HG02981 (cell line): Measurements from ENCODE around the gene SNRPA1.
"Not testable (repeated sequence)": the region's sequence is repeated elsewhere in the genome, so short reads cannot be mapped to it uniquely, and the experiment has no call there.

Source experiments
- ATAC-seq: cut with Tn5 transposase; IDR thresholded peaks from one replicate; pipeline ENCODE4 v1.9.1; 2021; ENCODE audit warnings: mild to moderate bottlenecking, moderate library complexity; ENCODE audit not compliant: unreplicated experiment

The SNRPA1 gene

DNA sequence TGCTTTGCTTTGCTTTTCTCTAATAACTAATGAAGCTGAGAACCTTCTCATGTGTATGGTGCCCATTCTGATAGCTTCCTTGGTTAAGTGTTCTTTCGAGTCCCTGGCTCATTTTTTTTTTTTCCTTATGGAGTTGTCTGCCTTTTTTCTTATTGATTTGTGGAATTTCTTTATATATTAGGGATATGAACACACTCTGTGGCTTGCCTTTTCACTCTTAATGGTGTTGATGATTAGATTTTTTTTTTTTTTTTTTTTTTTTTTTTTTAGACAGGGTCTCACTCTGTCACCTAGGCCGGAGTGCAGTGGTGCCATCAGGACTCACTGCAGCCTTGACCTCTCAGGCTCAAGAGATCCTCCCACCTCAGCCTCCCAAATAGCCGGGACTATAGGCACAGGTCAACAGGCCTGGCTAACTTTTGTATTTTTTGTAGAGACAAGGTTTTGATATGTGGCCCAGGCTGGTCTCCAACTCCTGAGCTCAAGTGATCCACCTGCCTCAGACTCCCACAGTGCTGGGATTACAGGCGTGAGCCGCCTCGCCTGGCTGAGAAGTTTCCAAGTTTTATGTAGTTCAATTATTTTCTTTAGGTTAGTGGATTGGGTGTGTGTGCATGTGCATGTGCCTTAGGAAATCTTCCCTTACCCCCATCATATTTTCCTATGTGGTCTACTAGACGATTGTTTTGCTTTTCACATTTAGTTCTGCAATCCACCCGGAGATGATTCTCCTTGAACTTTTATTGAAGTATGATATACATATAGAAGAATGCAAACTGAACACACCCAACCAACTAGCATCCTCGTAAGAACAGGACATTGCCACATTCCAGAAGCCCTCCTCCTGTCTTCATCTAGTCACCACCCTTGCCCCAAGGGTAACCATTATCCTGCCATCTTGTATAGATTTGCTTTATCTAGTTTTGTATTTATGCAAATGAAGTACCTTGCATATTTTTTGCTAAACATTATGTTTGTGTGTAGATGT, 1.7 kb upstream of the SNRPA1 start:
- ATAC-seq = no peak

GRCh38 chr15:101295607-101296161, 636 bp upstream of the SNRPA1 start:
- no peak for ATAC-seq

- no peak for ATAC-seq
Observed at GRCh38 chr15:101293122-101293521, 1.9 kb downstream of the SNRPA1 start.

- ATAC-seq = no peak
Observed at GRCh38 chr15:101288905-101289513, 6.0 kb downstream of the SNRPA1 start.

DNA sequence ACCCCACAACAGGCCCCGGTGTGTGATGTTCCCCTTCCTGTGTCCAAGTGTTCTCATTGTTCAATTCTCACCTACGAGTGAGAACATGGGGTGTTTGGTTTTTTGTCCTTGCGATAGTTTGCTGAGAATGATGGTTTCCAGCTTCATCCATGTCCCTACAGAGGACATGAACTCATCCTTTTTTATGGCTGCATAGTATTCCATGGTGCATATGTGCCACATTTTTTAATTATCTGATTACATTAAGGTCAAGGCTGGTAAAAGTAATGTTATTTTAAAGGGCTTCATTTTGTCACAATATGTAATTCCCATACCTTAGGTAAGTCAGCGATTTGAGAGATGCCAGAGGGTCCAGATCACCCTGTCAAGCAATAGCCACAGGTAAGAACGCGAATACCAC, 7.7 kb downstream of the SNRPA1 start:
- not testable (repeated sequence) for ATAC-seq

DNA sequence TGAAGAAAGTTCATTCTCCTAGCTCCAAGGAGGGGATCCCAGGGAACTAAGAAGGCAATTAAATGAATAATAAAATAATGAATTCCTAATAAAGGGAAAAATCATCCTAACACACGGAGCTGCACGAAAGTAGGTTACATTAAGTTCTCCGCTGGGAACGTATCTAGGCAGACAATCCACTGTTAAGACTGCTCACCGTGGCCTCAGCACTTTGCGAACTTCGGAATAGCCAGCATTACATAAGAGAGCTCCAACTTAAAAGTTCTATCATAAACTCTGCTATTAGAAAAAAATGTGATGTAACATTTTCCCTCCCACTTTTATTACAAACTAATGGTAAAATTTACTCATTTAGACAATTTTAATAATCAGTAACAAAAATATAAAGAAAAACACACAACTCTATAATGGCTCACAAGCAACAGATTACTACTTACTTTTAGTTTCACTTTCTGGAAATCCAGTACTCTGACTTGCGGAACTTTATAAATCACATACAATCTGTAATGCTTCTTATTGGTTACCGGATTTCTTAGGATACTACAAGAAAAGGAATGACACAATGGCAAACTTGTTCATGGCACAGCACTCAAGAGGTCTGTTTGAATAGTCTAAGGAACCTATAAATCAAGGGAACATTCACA, 8.5 kb downstream of the SNRPA1 start:
- no peak for ATAC-seq

- ATAC-seq = no peak
Observed at GRCh38 chr15:101283931-101284330, 11.1 kb downstream of the SNRPA1 start.

DNA sequence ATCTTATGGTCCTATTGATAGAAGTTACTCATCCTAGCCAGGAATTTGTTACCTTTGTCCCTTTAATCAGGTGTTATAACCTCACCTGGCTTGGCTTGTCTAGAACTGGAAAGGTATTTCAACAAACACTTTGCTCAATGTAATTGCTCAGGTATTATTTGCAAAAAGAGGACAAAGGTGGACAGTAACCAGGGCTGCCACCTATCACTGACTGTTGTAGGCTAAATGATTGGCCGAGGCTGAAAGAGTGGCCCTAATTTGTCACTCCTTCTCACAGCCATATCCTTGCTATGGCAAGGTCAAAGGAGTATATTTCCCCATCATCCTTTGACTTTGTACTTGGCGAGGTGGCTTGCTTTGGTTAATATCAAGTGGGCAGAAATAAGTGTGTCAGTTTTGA, 15.0 kb downstream of the SNRPA1 start:
- no peak for ATAC-seq

DNA sequence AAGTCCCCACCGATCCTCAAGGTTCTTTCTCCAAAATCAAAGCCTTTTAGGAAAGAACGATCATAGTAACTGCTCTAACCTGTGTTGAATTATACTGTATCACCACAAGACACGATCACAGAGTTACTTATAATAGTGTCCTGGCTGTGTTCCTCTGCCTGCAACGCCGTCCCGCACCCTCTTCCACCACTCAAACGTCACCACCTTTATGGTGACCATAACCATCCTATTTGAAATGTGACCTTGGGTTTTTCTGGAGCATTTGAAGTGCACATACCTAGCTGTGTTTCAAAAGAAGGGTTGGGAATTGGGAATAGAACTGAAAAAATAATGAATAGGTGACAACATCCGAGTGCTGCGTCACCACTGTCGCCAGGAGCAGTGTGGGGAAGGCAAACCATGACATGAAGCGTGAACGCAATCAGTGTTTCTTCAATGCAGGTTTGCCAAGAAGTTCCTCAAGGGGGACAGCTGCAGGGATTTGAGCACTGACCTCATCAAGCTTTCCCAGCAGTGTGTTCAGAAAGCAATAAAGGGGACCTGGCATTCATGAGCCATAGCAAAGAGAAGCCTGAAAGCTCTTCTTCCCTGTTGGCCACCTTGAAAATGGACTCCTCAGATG, 17.0 kb downstream of the SNRPA1 start:
- no peak for ATAC-seq

- ATAC-seq = peak; percentile 92
Observed at GRCh38 chr15:101277038-101277822, 17.8 kb downstream of the SNRPA1 start, which contains the start of gene SELENOS. TSS of gene SELENOS (minus strand) at chr15:101277485. CDS start at chr15:101277417, 68 bp downstream.

- peak; percentile 38 for ATAC-seq
Observed at GRCh38 chr15:101276501-101277037, 18.5 kb downstream of the SNRPA1 start.

DNA sequence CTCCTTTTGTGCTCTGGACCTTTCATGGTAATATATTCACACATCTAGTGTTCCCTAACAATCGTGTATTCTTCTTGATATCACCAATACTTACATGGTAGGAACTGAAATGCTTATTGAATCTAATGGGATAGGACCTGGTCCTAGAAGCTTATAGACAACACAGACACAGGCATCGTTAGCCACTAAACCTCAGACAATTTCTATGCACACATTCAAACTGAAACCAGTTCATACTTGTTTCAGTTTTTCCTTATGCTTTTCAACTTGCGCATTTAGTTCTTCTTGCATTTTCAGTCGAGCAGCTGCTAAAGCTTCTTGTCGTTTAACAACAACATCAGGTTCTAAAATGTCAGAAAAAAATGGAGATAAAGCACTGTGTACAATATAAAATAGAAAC, 20.0 kb downstream of the SNRPA1 start:
- peak; percentile 21 for ATAC-seq

DNA sequence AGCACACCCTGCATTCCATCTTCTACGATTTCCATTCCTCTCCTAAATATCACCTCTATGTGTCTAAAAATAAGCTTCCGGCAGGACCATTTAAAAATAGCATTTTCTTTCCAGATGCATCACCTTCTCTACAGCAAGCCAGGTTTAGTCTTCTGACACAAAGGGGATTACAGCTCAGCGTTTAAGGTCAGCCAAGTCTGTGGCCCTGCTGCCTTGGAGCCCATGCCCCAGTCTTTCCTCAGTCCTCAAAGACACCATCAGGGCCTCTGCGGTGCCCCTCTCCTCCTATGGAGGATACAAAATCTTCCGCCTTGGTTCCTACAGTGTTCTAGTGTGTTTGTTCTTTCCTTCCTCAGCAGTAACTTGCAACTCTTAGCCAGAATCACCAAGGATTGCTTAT, 21.5 kb downstream of the SNRPA1 start:
- no peak for ATAC-seq

GRCh38 chr15:101272584-101272983, 22.5 kb downstream of the SNRPA1 start:
- no peak for ATAC-seq

GRCh38 chr15:101269479-101270223, 25.4 kb downstream of the SNRPA1 start:
- no peak for ATAC-seq

GRCh38 chr15:101267320-101268104, 27.5 kb downstream of the SNRPA1 start:
- no peak for ATAC-seq

- no peak for ATAC-seq
Observed at GRCh38 chr15:101266787-101267186, 28.3 kb downstream of the SNRPA1 start.

GRCh38 chr15:101266034-101266433, 29.0 kb downstream of the SNRPA1 start:
- ATAC-seq = no peak
